Activated naive CD8-positive, alpha-beta T cell treated with anti-CD3 and anti-CD28 coated beads, Interleukin-2, amount 50 U/mL, for 16 hours (primary cell): ENCODE results near the gene MYH1.
"Not testable (repeated sequence)": the region's sequence is repeated elsewhere in the genome, so short reads cannot be mapped to it uniquely, and the experiment has no call there.

Source experiments
- DNase-seq: peaks from one replicate; pipeline ENCODE4 v3.0.0-alpha.2; 2020; ENCODE audit warnings: low read depth, low spot score

MYH1 gene

DNA sequence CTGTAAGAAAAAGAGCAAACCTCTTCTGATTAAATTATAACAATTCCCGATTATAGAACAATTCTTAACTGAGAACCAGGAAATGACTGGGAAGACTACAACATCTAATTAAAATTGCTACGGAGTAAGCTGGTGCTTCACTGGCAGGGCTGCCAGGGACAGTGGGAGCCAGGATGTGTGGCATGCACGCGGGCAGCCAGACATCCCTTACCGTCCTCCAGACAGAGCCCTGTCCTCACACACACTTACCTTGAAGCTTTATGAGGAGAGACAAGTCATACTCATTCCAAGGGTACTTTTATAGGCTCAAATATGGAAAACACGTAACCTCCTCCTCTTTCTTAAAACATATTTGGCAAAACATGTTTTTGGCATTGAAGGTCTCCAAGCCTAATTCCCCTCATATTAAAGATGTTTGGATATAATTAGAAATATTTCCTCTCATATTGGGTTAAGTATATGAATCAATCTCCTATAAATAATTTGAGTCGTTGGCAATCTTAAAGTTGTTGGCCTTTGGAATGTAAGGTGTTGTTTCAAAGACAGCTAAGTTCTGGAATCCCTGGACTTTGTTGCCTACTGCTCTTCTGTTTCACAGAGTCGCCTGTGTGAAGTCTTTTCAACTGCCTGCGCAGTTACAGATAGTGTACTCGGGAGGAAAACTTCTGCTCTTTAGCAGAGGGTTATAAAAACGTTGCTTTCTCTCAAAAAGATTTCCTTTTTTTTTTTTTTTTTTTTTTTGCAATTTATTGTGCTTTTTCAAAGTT, at the start of gene MYH1:
MYH1 (minus strand) TSS at position 272 of the 767 bp plus-strand sequence. CDS start 1,900 bp downstream, outside the sequence.
- no peak for DNase-seq

DNA sequence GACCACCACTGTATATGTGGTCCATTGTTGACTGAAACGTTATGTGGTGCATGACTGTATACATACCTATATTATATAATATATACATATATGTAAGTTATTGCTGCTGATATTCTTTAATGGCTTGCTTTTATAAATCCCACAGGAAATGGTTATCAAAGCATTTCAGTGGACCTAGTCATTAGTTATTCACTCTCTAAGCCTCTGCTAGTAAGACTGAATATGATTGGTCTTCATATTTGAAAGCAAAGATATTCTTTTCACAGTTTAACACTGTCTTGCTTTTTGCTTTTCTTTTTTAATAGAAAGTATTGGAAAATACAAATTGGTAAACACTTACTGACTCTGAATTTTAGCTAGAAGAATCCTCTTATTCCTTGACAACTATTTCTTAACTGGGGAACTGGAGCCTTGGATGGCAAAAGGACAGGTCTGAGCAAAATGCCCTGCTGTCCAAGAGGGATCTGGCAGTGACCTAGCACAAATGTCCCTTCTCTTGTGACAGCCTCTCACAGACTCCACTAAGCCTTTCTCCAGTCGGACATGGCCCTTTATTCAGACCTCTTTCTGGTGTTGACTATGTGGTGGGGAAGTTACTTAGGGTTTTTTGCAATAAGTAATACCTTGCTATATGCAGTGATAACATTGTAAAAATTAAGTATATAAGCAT, 45.8 kb upstream of the MYH1 start:
- no peak for DNase-seq

DNA sequence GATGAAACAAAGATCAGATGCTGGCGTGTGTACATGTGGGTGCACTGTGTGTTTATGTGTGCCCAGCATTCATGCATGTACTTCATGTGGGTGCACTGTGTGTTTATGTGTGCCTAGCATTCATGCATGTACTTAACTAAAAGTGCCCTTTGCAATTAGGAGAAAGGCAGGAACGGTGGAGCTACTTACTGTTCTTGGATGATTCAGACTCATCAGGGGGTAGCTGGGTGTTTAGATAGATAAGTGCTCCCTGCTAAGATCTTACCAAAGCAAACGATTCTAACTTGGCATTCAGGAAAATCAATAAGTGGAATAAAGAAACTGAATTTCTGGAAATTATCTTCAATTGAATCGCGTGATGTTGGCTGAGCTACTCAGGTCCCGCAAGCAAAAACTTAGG, 39.7 kb upstream of the MYH1 start:
- DNase-seq: no peak

DNA sequence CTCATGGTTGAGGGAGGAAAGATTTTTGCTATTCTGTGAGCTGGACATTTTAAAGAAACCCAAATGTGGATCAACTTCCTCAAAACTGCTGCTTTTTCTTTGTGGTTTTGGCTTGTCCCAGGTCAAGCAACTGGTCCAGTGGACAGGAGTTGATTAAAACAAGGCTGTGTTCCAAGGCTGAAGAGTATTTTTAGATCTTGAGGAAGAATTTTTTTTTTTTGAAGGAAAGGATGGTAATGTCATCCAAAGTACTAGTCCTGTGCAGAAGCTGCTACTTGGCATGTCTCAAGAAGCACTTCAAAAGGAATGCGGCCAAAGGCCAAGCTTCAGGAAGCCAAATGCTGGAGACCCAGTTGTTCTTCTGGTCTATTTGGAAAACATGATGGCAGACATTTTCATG, 39.1 kb upstream of the MYH1 start:
- no peak for DNase-seq

DNA sequence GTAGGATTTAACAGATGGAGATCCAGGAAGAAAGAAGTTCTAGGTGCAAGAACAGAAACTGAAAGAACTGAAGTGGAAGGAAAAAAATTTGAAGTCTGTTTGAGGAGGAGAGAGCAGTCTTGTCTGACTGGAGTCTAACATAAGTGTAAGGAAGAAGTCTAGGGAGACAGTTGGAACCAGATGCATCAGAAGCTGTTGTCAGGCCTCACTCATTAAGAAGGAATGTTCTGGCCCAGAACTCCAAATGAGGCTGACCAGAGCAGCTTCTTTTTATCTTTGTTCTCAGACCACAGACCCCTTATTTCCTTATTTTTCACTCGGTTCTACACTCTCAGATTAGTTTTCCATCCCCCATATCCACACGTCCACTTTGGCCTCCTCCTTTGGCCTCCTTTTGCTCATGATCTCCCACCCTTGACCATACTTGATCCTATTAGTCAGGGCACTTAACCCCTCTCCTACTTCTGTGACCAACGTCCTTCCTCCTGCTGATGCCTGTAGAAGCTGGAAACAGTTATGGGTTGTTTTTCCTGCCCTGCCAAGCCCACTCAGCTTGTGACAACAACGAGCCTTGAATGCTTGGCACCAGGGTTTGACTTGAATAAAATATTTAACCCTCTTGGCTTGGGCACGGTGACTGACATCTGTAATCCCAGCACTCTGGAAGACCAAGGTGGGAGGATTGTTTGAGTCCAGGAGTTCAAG, 38.1 kb upstream of the MYH1 start:
- no peak for DNase-seq

DNA sequence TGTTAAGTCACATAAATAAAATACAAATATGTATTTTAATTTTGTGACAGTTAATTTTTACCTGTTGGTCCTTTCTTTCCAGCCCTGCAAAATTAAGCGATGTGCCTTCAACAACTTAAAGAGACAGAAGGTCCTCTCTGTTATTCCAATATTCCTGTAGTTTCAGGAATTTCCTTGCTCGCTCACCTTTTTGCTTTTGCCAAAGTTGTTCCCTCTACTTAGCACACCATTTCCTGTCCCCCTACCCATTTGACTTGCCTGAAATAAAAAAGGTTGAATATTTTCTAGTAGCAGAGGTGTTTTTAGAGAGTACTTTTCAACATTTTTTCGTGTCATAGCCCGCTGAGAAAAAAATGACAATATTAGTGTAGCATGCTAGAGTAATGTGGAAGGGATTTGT, 31.7 kb upstream of the MYH1 start:
- DNase-seq: no peak

DNA sequence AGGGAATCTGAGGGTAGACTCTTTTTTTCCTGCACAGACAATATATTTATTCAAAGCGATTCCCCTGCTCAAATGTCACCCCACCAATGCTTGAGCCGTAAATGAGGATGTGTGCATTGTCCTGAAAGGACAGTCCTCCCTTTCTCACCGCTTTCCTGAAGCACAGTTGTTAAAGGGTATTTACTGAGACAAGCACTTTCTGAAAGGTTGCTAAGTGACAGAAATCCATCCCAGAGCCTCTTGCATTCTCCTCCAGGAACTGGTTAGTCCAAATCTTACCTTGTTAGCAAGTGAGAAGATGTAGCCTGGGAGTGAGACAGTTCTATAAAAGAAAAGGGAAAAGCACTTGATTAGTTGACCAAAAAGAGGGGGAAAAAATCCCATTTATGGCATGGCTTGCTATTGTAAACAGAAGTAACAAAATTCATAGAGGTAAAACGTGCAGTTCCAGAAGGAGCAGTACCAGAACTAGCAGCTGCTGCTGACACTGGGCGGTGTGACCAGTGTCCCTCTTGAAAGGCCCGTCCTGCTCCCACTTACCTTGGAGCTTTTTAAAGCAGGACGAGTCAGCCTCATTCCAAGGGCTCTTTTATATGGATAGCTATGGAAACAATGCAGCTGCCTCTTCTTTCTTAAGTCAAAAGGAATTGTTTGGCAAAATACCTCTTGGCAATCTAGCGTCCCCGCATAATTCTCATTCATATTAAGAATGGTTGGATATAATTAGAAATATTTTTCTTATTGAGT, 30.9 kb upstream of the MYH1 start, which contains the start of gene MYH2:
MYH2 (minus strand) TSS at position 563 of the 747 bp plus-strand sequence. CDS start 1,738 bp downstream, outside the sequence.
- DNase-seq: no peak

DNA sequence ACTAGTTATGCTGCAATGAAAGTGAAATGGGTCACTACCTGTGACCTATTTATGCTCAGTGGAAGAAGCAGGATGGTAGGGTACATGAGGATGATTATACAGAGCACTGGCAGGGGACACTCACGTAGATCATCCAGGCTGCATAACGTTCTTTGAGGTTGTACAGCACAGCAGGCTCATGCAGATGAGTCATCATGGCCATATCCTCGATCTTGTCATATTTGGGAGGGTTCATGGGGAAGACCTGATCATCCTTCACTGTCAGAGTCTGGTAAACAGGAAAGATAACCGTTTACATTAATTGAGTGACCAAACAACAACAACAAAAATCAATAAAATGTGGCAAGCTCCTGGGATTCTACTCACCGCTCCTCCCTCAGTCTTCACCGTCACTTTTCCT, 29.0 kb upstream of the MYH1 start:
- DNase-seq: no peak

DNA sequence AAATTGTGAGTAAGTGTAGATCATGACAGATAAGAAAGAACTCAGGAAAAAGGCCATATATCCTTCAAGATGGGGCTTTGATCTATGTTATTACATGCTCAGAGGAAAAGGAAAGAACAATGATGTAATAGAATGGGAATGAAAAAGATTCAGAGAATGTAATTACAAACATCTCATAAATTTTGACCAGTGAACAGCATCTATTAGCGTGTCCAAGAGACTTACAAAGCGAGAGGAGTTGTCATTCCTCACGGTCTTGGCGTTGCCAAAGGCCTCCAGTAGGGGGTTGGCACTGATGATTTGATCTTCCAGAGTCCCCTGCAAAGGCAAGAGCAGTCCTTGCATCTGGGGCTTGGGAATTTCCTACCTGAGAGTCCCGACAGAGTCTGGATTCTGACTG, 25.1 kb upstream of the MYH1 start:
- not testable (repeated sequence) for DNase-seq

DNA sequence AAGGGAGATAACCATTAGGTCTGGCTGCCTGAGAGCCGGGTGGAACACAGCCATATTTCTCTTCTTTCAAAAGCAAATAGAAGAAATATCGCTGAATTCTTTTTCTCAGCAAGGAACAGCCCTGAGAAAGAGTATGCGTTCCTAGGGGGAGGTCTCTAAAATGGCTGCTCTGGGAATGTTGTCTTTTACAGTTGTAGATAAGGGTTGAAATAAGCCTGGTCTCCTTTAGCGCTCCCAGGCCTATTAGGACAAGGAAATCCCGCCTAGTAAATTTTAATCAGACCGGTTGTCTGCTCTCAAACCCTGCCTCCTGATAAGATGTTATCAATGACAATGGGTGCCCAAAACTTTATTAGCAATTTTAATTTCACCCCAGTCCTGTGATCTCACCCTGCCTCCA, 22.8 kb upstream of the MYH1 start:
- DNase-seq: not testable (repeated sequence)

DNA sequence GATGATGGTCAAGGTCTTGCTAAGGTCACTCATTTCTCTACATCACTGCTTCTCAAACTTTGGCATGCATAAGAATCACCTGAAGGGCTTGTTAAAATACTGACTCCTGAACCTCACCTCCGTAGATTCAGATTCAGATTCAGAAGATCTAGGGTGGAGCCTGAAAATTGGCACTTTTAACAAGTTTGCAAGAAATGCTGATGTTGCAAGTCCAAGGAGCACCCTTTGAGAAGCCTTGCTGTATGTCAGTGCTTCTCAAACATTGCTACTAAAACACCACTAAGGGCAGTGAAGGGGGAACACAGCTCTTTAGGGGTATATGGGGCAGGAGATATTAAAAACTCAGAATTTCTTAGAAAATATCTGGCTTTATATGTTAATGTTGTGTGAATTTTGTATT, 13.7 kb upstream of the MYH1 start:
- DNase-seq: no peak

DNA sequence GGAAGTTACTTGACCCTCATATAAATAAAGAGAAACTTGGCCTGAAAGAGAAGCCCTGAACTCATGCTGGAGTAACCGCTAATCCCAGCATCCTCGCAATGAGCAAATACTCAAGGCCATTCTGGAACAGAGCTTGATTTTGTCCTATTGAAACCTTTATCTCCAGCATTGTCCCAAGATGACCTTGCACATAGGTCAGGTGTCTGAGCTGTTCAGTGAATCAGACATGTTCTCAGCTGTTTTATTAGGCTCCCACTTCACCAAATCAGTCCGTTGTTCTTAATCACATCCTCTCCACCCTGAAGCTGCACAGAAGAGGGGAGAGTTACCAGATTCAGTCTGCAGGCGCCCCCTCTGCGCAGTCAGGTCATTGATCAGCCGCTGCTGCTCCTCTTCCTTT, 9.1 kb upstream of the MYH1 start:
- no peak for DNase-seq

DNA sequence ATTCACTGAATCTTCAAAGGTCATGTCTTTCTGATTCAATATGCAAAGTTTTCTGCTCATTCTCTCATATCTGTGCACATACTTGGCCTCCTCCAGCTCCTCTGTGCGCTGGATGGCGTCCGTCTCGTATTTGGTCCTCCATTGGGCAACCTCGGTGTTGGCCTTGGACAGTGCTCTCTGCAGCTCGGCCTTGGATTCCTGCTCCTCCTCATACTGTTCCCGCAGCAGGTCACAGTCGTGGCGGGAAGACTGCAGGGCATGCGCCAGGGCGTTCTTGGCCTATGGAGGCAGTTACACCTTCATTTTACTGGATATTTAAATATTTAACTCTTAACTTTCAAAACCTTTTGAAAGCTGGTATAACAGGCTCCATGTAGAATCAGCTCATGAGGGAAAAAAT, 8.2 kb upstream of the MYH1 start:
- no peak for DNase-seq

DNA sequence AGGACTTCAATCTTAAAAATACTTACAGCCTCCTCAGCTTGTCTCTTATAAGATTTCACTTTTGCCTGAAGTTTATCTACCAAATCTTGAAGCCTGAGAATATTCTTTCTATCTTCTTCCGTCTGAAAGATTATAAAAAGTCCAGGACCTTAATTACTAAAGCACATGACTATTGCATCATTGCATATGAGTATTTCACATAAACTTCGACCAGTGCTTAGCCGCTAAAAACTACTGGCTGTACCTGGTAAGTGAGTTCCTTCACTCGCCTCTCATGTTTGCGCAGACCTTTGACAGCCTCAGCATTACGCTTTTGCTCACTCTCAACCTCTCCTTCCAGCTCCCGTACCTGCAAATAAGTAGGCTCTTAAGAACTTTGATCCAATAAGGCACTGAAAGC, 4.7 kb upstream of the MYH1 start:
- no peak for DNase-seq

DNA sequence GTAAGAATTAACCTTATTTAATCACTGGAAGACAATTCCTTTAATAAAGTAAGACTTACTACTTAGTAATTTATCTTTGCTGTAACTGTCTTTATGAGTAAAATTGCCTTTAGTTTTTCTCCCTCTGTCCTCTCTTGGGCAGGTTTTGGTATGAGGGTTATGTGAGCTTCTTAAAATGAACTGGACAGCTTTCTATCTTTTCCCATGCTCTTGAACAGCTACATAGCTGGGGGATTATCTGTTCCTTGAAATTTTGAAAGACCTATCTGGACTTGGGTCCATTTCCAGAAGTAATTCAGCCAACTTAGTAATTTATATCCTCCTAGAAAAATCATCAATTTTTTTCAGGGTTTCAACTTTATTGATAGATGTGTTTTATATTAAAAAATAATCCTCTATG, 3.6 kb upstream of the MYH1 start:
- no peak for DNase-seq

DNA sequence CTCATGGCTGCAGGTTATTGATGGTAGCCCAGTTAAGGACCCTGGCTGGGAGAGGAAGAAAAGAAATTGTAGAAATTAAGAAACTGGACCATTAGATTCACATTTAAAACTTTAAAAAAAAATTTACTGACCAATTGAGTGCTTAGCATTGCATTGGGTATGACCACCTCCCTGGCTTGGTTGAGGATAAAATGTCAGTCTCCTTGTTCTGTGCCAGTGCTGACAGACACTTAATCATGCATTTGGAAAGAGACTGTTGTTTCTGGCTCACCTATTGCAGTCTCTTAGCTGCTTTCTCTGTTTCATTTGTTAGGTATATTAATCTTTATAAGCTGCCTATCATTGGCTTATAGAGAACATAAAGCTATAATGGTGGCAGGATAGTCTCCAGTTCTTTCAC, 1.7 kb downstream of the MYH1 start:
- DNase-seq: no peak

DNA sequence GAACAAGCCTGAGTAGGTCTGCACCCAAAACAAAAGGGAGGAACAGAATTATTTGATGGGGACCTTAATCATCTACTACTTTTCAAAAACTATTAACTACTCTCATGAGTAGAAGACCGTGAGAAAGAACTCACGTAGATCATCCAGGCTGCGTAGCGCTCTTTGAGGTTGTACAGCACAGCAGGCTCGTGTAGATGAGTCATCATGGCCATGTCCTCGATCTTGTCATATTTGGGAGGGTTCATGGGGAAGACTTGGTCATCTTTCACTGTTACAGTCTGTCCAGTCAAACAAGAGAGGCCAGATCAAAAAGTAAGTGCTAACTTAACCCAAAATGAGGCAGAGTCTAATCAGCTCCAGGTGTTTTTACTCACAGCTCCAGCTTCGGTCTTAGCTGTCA, 2.3 kb downstream of the MYH1 start:
- no peak for DNase-seq

DNA sequence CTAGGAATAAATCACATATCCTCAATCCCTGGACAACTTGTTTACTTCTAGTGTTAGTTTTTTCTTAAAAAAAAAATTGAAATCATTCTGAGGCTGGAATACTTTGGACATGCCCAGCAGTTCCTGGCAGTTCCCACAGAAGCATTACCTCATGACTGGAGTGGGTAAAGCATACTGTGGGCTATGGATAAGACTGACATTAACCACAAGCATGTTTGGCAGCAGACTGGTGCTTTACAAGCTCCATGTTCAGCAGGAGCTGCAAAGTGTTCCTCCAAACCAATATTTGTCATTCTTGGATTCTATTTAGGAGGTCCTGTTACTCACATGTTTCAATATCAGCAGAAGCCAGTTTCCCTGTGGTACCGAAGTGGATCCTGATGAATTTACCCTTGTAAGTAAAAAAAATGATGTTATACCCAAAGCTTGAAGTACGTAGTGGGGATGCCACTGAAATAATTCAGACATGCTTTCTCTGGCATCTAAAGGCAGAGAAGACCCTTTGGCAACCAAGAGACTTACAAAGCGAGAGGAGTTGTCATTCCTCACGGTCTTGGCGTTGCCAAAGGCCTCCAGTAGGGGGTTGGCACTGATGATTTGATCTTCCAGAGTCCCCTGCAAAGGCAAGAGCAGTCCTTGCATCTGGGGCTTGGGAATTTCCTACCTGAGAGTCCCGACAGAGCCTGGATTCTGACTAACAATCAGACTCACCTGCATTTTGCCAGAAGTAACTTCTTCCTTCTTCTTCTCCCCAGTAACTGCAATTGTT, 4.9 kb downstream of the MYH1 start:
- no peak for DNase-seq

DNA sequence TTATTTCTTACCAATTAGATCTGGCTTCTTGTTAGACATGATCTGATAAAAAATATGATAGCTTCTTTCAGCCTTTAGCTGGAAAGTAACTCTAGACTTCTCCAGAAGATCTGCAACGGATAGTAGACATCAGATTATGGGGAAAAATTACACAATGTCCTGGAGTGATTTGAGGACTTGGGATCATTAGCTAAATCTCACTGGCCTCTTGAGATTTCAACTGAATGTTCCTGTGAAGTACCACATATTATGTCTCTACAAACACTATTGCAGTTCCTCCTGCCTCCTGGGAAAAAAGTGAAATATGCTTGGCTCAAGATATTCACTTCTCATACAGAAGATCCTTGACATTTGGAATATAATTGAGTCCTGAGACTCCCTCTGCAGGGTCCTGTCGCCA, 5.5 kb downstream of the MYH1 start:
- DNase-seq: no peak

DNA sequence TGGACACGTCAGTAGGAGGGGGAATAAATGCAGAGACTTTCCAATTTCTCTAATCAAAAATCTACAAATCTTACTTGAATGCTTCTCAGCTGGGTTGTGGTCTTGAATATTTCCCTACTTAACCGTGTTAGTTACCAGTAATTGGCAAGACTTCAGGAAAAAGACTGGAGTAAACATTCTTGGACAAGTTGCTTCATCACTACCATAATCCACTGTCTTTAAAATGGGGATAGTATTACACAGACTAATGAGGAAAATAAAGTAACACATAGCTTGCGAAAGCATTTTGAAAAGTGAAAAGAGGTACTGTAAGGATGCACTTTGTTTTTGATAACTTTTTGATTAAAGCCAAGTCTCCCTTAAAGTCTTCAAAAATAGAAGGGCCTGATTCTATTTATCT, 18.4 kb downstream of the MYH1 start:
- DNase-seq: no peak

DNA sequence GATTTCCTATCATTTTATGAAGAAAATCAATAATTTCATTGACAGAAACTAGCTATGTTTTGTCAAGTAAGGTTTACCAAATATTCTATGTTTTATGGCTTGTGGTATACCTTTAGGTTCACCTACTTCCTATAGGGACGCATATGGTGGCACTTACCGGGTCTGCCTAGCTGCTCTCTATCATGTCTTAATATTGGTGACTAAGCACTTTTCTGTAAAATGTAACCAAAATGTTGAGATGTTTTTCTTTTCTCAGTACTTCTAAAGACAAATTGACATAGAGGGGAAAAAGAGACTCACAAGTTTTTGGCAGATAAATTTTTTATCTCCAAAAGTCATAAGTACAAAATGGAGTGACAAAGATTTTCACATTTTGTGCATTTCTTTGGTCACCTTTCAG, 26.3 kb downstream of the MYH1 start:
- DNase-seq: no peak
